Astrocyte of the cerebellum (primary cell): Measurements from ENCODE around the gene CNIH1.
"Not testable (repeated sequence)": the region's sequence is repeated elsewhere in the genome, so short reads cannot be mapped to it uniquely, and the experiment has no call there.

Experiments used
- DNase-seq: peaks from one replicate; pipeline ENCODE4 v3.0.0-alpha.2; 2011; ENCODE audit warnings: low read depth
- H3K4me3 ChIP-seq: 2 replicates; pipeline ENCODE4 v1.5.1; 2011; ENCODE audit warnings: mild to moderate bottlenecking, low read depth, low read length, moderate library complexity
- CTCF ChIP-seq: IDR thresholded peaks from 2 replicates; pipeline ENCODE4 v1.5.1; 2012; ENCODE audit warnings: low read length, low read depth, moderate library complexity, mild to moderate bottlenecking; ENCODE audit errors: missing control alignments
- in situ Hi-C: cut with HindIII; loops from 2 replicates; pipeline ENCODE4 v1.10.0; 2017; ENCODE audit warnings: low sequenced_read_pairs

The CNIH1 gene

GRCh38 chr14:54438703-54439102 is 2.5 kb downstream of the CNIH1 start:
- no peak for TF ChIP-seq CTCF
- DNase-seq: no peak
- H3K4me3 ChIP-seq: no peak overlapping the region
- in situ Hi-C loops: no loop called here

GRCh38 chr14:54437954-54438353 is 3.2 kb downstream of the CNIH1 start:
- H3K4me3 ChIP-seq, DNase-seq, in situ Hi-C loops: not testable (repeated sequence)

GRCh38 chr14:54435500-54435981 is 5.6 kb downstream of the CNIH1 start:
- in situ Hi-C loops: no loop called here
- TF ChIP-seq CTCF: no peak
- no peak for DNase-seq
- H3K4me3 ChIP-seq: no peak overlapping the region

- TF ChIP-seq CTCF: no peak
- H3K4me3 ChIP-seq: no peak overlapping the region
- in situ Hi-C loops: no loop called here
- no peak for DNase-seq
Observed at GRCh38 chr14:54428527-54428926, 12.6 kb downstream of the CNIH1 start.

GRCh38 chr14:54427871-54428270 is 13.3 kb downstream of the CNIH1 start:
- TF ChIP-seq CTCF: no peak
- no peak overlapping the region for H3K4me3 ChIP-seq
- DNase-seq: no peak
- in situ Hi-C loops: no loop called here

GRCh38 chr14:54425537-54426274 is 15.5 kb downstream of the CNIH1 start:
- no peak for DNase-seq
- no peak for TF ChIP-seq CTCF
- H3K4me3 ChIP-seq: no peak overlapping the region
- in situ Hi-C loops: no loop called here

GRCh38 chr14:54425068-54425467 is 16.1 kb downstream of the CNIH1 start:
- DNase-seq: no peak
- no peak for TF ChIP-seq CTCF
- H3K4me3 ChIP-seq: no peak overlapping the region
- in situ Hi-C loops: no loop called here
